Posterior cingulate gyrus (tissue), 11 donors: Measurements from ENCODE around the gene ESPNL.

Experiments used
- DNase-seq, 10 donors: peaks; one replicate each; pipeline versions ENCODE4 v3.0.0 to v3.0.0-alpha.2; 2020 to 2021; ENCODE audit warnings: mixed read lengths in 3 of 10
- intact Hi-C: fragments of 100-400 bp; cut with DNase I; formaldehyde crosslinking; loops from one replicate; pipeline ENCODE4 v1.15.1; 2023

Gene ESPNL

GRCh38 chr2:238152771-238153688 is 52.9 kb downstream of the ESPNL start:
- intact Hi-C loops, result no loop called here
- DNase-seq, result no peak

GRCh38 chr2:238154570-238154969 is 54.4 kb downstream of the ESPNL start:
- intact Hi-C loops, result no loop called here

GRCh38 chr2:238155051-238155760 is 55.1 kb downstream of the ESPNL start:
- DNase-seq, result peak in 3 of 10 donors; percentile 17 to 50 (median 46)
- intact Hi-C loops, result no loop called here

More at GRCh38 chr2:238154570-238154969, 54.4 kb downstream of the ESPNL start:
- peak in 2 of 10 donors; percentile 16 to 32 for DNase-seq

GRCh38 chr2:238155761-238156694 is 55.9 kb downstream of the ESPNL start:
- peak in 3 of 10 donors; percentile 42 to 70 (median 55) for DNase-seq
- intact Hi-C loops, result no loop called here

- intact Hi-C loops, result no loop called here
- peak in 2 of 10 donors; percentile 16 to 51 for DNase-seq
Measured at GRCh38 chr2:238157506-238158017, 57.4 kb downstream of the ESPNL start.

- peak in 3 of 10 donors; percentile 45 to 65 (median 60) for DNase-seq
- intact Hi-C loops, result no loop called here
Measured at GRCh38 chr2:238158018-238158508, 57.9 kb downstream of the ESPNL start.

GRCh38 chr2:238158509-238159070 is 58.5 kb downstream of the ESPNL start, which contains the start of gene ERFE:
ERFE (plus strand) TSS chr2:238158970; CDS start chr2:238159008, 38 bp downstream.
- intact Hi-C loops, result no loop called here
- DNase-seq, result peak in 5 of 10 donors; percentile 34 to 84 (median 72)

GRCh38 chr2:238159071-238159539 is 59.0 kb downstream of the ESPNL start:
- intact Hi-C loops, result no loop called here
- peak in 4 of 10 donors; percentile 1 to 67 (median 48) for DNase-seq

GRCh38 chr2:238159661-238160205 is 59.6 kb downstream of the ESPNL start:
- peak in 3 of 10 donors; percentile 47 to 80 (median 73) for DNase-seq
- intact Hi-C loops, result loop anchor here (2.0 kb wide), 1 partner anchor 103 kb away; no protein-coding TSS in a partner anchor

- intact Hi-C loops, result loop anchor here (2.0 kb wide), 1 partner anchor 102 kb away; no protein-coding TSS in a partner anchor
- DNase-seq, result peak in 7 of 10 donors; percentile 5 to 77 (median 67)
Measured at GRCh38 chr2:238160206-238161129, 60.3 kb downstream of the ESPNL start.

GRCh38 chr2:238161291-238162051 is 61.3 kb downstream of the ESPNL start:
- intact Hi-C loops, result loop anchor here (2.0 kb wide), 1 partner anchor 101 kb away; no protein-coding TSS in a partner anchor
- peak in 4 of 10 donors; percentile 7 to 71 (median 68) for DNase-seq

GRCh38 chr2:238162251-238162845 is 62.2 kb downstream of the ESPNL start:
- intact Hi-C loops, result no loop called here
- DNase-seq, result peak in 4 of 10 donors; percentile 6 to 78 (median 70)

- DNase-seq, result peak in 3 of 10 donors; percentile 42 to 66 (median 62)
- intact Hi-C loops, result no loop called here
Measured at GRCh38 chr2:238162846-238163441, 62.8 kb downstream of the ESPNL start.

GRCh38 chr2:238163481-238164198 is 63.5 kb downstream of the ESPNL start:
- intact Hi-C loops, result no loop called here
- peak in 3 of 10 donors; percentile 78 to 89 (median 83) for DNase-seq

- intact Hi-C loops, result no loop called here
- peak in 3 of 10 donors; percentile 39 to 70 (median 66) for DNase-seq
Measured at GRCh38 chr2:238164906-238165287, 64.8 kb downstream of the ESPNL start.
